ENCODE data around the gene HAS3.

GRCh38 chr16:69108905-69109252 is 3.4 kb downstream of the HAS3 start:
- TF ChIP-seq ZNF8 (CRISPR knock-in tag; IDR thresholded peaks at IDR 0.05) (no peak), ZNF565 (CRISPR knock-in tag; conservative IDR thresholded peaks at IDR 0.05; ENCODE audit: low read depth) (no peak), SNAI2 (CRISPR knock-in tag; IDR thresholded peaks at IDR 0.05) (no peak), ESRRG (CRISPR knock-in tag; IDR thresholded peaks at IDR 0.05) (no peak), TOX (CRISPR knock-in tag; IDR thresholded peaks at IDR 0.05; ENCODE audit: borderline replicate concordance) (no peak), ZC3H10 (CRISPR knock-in tag; IDR thresholded peaks at IDR 0.05) (no peak), RARB (CRISPR knock-in tag; IDR thresholded peaks at IDR 0.05) (no peak), ISL1 (CRISPR knock-in tag; IDR thresholded peaks at IDR 0.05) (no peak), GLIS3 (CRISPR knock-in tag; IDR thresholded peaks at IDR 0.05) (no peak), ZNF70 (CRISPR knock-in tag; IDR thresholded peaks at IDR 0.05) (no peak)
- TF ChIP-seq, protein P1, sequence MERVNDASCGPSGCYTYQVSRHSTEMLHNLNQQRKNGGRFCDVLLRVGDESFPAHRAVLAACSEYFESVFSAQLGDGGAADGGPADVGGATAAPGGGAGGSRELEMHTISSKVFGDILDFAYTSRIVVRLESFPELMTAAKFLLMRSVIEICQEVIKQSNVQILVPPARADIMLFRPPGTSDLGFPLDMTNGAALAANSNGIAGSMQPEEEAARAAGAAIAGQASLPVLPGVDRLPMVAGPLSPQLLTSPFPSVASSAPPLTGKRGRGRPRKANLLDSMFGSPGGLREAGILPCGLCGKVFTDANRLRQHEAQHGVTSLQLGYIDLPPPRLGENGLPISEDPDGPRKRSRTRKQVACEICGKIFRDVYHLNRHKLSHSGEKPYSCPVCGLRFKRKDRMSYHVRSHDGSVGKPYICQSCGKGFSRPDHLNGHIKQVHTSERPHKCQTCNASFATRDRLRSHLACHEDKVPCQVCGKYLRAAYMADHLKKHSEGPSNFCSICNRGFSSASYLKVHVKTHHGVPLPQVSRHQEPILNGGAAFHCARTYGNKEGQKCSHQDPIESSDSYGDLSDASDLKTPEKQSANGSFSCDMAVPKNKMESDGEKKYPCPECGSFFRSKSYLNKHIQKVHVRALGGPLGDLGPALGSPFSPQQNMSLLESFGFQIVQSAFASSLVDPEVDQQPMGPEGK (CRISPR knock-in tag; IDR thresholded peaks at IDR 0.05; ENCODE audit: borderline replicate concordance) = no peak
